ENCODE data around the gene AZU1. TPM values are rescaled to one million over a fixed set of nuclear protein-coding genes. Genes with fewer than 3 reads are reported as not detected.

The AZU1 gene
- total and polyA plus RNA-seq, 4 donors, result 0.08 to 20.2 (median 0.99) TPM

GRCh38 chr19:788686-788982 lies 39.0 kb upstream of the AZU1 start (continued):
- TF ChIP-seq ZBTB33 (IDR thresholded peaks at IDR 0.05) (no peak), GABPA (IDR thresholded peaks at IDR 0.05 in 1 of 2, conservative IDR thresholded peaks at IDR 0.05 in 1 of 2) (no peak)

- WGBS, result 55% methylated on average over 33 of the region's 33 CpGs
- no peak overlapping the region for H3K9ac ChIP-seq (ENCODE audit: low read depth in 1 of 2, low read length in 2 of 2)
- no peak overlapping the region for H3K4me3 ChIP-seq (ENCODE audit: low read depth in 1 of 3, low read length in 3 of 3)
Measured at GRCh38 chr19:788983-789700, 38.5 kb upstream of the AZU1 start.

More at GRCh38 chr19:788983-789700, 38.5 kb upstream of the AZU1 start:
- DNase-seq (ENCODE audit: low spot score), result no peak
- TF ChIP-seq GABPA (IDR thresholded peaks at IDR 0.05 in 1 of 2, conservative IDR thresholded peaks at IDR 0.05 in 1 of 2), result no peak
- TF ChIP-seq JUND (IDR thresholded peaks at IDR 0.05), result no peak
- no peak for TF ChIP-seq YY1 (IDR thresholded peaks at IDR 0.05)
- TF ChIP-seq ZBTB33 (IDR thresholded peaks at IDR 0.05), result no peak
- no peak for TF ChIP-seq HNF4G (IDR thresholded peaks at IDR 0.05)
- peak; percentile 18 for TF ChIP-seq SP1 (IDR thresholded peaks at IDR 0.05)
- TF ChIP-seq ATF3 (IDR thresholded peaks at IDR 0.05), result no peak
- TF ChIP-seq FOXA1 (IDR thresholded peaks at IDR 0.05), result no peak
- no peak for TF ChIP-seq CTCF (IDR thresholded peaks at IDR 0.05; ENCODE audit: low read depth, low read length, missing input control)
- TF ChIP-seq RAD21 (IDR thresholded peaks at IDR 0.05), result no peak
- peak; percentile 78 for TF ChIP-seq NR2F2 (IDR thresholded peaks at IDR 0.05)
- no peaks in the 10 kb centered on the region for H3K36me3 ChIP-seq (ENCODE audit: control insufficient read depth in 4 of 4, insufficient read depth in 3 of 4, low read depth in 1 of 4, low read length in 3 of 4)
- H3K27me3 ChIP-seq (ENCODE audit: control insufficient read depth in 4 of 4, insufficient read depth in 4 of 4, low read length in 3 of 4), result no peaks in the 10 kb centered on the region
- peak overlapping the region; percentile 54 to 57 for H3K27ac ChIP-seq (ENCODE audit: low read depth in 1 of 2, low read length in 2 of 2)
- no peaks in the 10 kb centered on the region for H3K4me1 ChIP-seq (ENCODE audit: control insufficient read depth in 4 of 4, insufficient read depth in 4 of 4, low read length in 3 of 4)
- no peaks in the 10 kb centered on the region for H3K9me3 ChIP-seq (ENCODE audit: control insufficient read depth in 4 of 4, low read length in 3 of 4)

Measured in liver (tissue), 9 donors.